Spleen (tissue), 11 donors: ENCODE results near the gene SMC6. TPM values are rescaled to one million over a fixed set of nuclear protein-coding genes. Genes with fewer than 3 reads are reported as not detected.

ENCODE experiments used
- DNase-seq: peaks from one replicate; pipeline ENCODE4 v3.0.0-alpha.2; 2020
- H3K27ac ChIP-seq, 8 donors: fragments of 200-600 bp; sonication (generic) in 7 of 8; 1 replicate in 4 of 8; 2 replicates in 4 of 8; pipeline versions ENCODE4 v1.5.0 to v1.8.0; 2016 to 2021; ENCODE audit warnings: inconsistent platforms in 4 of 8, mild to moderate bottlenecking in 4 of 8, moderate library complexity in 1 of 8
- H3K27me3 ChIP-seq, 7 donors: fragments of 200-600 bp; sonication (generic) in 6 of 7; replicated peaks in 1 of 7; 1 replicate in 4 of 7; 2 replicates in 3 of 7; pipeline versions ENCODE4 v1.5.0 to v1.8.0; 2016 to 2021; ENCODE audit warnings: inconsistent platforms in 3 of 7, mild to moderate bottlenecking in 1 of 7
- H3K36me3 ChIP-seq, 6 donors: fragments of 200-600 bp; sonication (generic) in 5 of 6; 1 replicate in 4 of 6; 2 replicates in 2 of 6; pipeline versions ENCODE4 v1.5.0 to v1.8.0; 2016 to 2021; ENCODE audit warnings: inconsistent platforms in 2 of 6
- H3K4me1 ChIP-seq, 6 donors: fragments of 200-600 bp; sonication (generic) in 5 of 6; 1 replicate in 3 of 6; 2 replicates in 3 of 6; pipeline versions ENCODE4 v1.5.0 to v1.8.0; 2016 to 2021; ENCODE audit warnings: inconsistent platforms in 3 of 6
- H3K4me3 ChIP-seq, 8 donors: fragments of 200-600 bp; sonication (generic) in 7 of 8; 1 replicate in 4 of 8; 2 replicates in 4 of 8; pipeline versions ENCODE4 v1.5.0 to v1.8.0; 2016 to 2021; ENCODE audit warnings: inconsistent platforms in 4 of 8, mild to moderate bottlenecking in 4 of 8, moderate library complexity in 2 of 8
- H3K9me3 ChIP-seq, 8 donors: fragments of 200-600 bp; sonication (generic) in 7 of 8; 1 replicate in 4 of 8; 2 replicates in 4 of 8; pipeline versions ENCODE4 v1.5.0 to v1.8.0; 2016 to 2021; ENCODE audit warnings: inconsistent platforms in 4 of 8
- POLR2A ChIP-seq, 3 donors: fragments of 450-650 bp; IDR thresholded peaks; one replicate each; pipeline ENCODE4 v1.5.1; 2017; ENCODE audit warnings: antibody characterized with exemption in 3 of 3, mild to moderate bottlenecking in 1 of 3
- POLR2AphosphoS5 ChIP-seq, 3 donors: sonication (generic); formaldehyde crosslinking; IDR thresholded peaks; one replicate each; pipeline ENCODE4 v1.5.1; 2017; ENCODE audit warnings: antibody characterized with exemption in 3 of 3
- WGBS, 5 donors: extraction: QIAGEN DNeasy Blood & Tissue Kit in 3 of 5; methylation state at CpG; one replicate each; pipeline versions ENCODE4 v1.1.5 to v1.1.7; 2013 to 2018; 5-methylcytosine and 5-hydroxymethylcytosine counted together
- intact Hi-C: fragments of 100-400 bp; cut with DNase I; formaldehyde crosslinking; loops from one replicate; pipeline ENCODE4 v1.15.0; 2023; ENCODE audit warnings: low total_unique reads
- polyA plus RNA-seq, 3 donors: library from polyadenylated mRNA; stranded (reverse); fragments of 200-250 nt; gene quantifications; one replicate each; pipeline ENCODE4 v1.2.1, GENCODE V29; 2013
- total RNA-seq, 7 donors: library from RNA; depleted of rRNA in 3 of 7; stranded (reverse); fragments of >200 nt in 3 of 7; fragmentation: NEBNext Ultra II Directional in 4 of 7; extraction: Animal tissue kit (Norgen Biotek cat#: 25700) in 4 of 7; gene quantifications; one replicate each; pipeline versions ENCODE4 v1.1.0 to v1.2.1, GENCODE V29; 2016 to 2021
- TF ChIP-seq, protein P1 (sequence below), 11 experiments: fragments of 200-600 bp in 7 of 11; fragments of 450-650 bp in 4 of 11; sonication (generic) in 4 of 11; IDR thresholded peaks in 8 of 11; conservative IDR thresholded peaks in 3 of 11; 1 replicate in 7 of 11; 2 replicates in 4 of 11; pipeline versions ENCODE4 v1.4.0 to v1.8.0; 2016 to 2021; ENCODE audit warnings: antibody characterized with exemption in 11 of 11, inconsistent platforms in 4 of 11, mild to moderate bottlenecking in 1 of 11
- donor health status: healthy with polysubstance abuse.
- donor health status: DM: no; HTN: no; CAD: no; lungs with moderate emphysema.
- donor health status: DM: no; HTN: no; CAD: no.
- donor health status: Bipolar disorder and iron deficiency.
- donor health status: healthy.
- donor health status: DM: no; HTN: no; CAD: no.
- donor health status: DM: yes; HTN: yes; CAD: no.

SMC6 gene
- total and polyA plus RNA-seq, 10 donors, result 17.6 to 44.8 (median 29.0) TPM

DNA sequence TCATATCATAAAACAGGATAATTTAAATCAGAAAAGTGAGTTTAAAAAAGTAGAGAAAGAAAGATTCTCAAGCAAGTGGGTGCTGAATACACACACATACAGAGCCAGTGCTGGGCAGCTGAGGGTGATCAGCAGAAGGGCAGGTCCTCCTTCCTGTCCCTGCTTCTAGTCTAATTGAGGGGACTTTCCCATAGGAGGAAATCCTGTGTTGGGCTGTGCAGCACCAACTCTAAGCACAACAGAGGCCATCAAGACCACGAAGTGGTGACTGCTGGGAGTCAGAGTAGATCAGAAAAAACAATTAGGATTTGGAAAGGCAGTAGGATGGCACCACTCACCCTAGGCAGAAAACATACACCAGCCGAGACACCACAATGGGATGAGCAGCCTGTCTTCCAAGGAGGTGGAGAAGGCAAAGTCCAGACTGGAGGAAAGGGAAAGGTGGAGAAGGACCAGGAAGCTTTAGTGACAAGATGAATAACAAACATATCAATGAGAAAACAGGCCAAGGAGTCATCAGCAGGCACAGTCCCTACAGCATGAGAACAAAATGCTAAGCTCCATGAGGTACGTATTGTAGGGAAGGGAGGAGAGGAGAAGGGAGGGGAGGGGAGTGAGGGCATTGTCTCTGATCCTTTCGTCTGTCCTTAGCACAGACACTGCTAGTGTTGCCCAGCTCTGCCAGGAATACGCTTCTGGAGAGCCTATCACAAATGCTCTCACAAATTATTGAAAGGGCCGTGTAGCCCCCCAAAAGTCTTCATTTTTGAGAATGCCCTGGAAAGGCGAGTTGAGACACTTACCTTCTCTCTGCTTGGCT lies 45.9 kb upstream of the SMC6 start:
- 55 to 79% (median 71%) methylated on average over 7 of the region's 7 CpGs for WGBS, 5 donors
- H3K36me3 ChIP-seq, result no peaks in the 10 kb centered on the region
- no peak overlapping the region for H3K27ac ChIP-seq
- H3K9me3 ChIP-seq, result no peaks in the 10 kb centered on the region
- peaks cover 0 to 20% (median 7%) of the 10 kb centered on the region in 6 donors for H3K4me1 ChIP-seq
- intact Hi-C loops, result no loop called here
- H3K27me3 ChIP-seq, result no peaks in the 10 kb centered on the region
- no peak for DNase-seq
- H3K4me3 ChIP-seq, result no peak overlapping the region
- TF ChIP-seq, protein P1, sequence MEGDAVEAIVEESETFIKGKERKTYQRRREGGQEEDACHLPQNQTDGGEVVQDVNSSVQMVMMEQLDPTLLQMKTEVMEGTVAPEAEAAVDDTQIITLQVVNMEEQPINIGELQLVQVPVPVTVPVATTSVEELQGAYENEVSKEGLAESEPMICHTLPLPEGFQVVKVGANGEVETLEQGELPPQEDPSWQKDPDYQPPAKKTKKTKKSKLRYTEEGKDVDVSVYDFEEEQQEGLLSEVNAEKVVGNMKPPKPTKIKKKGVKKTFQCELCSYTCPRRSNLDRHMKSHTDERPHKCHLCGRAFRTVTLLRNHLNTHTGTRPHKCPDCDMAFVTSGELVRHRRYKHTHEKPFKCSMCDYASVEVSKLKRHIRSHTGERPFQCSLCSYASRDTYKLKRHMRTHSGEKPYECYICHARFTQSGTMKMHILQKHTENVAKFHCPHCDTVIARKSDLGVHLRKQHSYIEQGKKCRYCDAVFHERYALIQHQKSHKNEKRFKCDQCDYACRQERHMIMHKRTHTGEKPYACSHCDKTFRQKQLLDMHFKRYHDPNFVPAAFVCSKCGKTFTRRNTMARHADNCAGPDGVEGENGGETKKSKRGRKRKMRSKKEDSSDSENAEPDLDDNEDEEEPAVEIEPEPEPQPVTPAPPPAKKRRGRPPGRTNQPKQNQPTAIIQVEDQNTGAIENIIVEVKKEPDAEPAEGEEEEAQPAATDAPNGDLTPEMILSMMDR (IDR thresholded peaks at IDR 0.05 in 8 of 11, conservative IDR thresholded peaks at IDR 0.05 in 3 of 11), result no peak
- TF ChIP-seq POLR2A (IDR thresholded peaks at IDR 0.05), result no peak
- TF ChIP-seq POLR2AphosphoS5 (IDR thresholded peaks at IDR 0.05), result no peak

DNA sequence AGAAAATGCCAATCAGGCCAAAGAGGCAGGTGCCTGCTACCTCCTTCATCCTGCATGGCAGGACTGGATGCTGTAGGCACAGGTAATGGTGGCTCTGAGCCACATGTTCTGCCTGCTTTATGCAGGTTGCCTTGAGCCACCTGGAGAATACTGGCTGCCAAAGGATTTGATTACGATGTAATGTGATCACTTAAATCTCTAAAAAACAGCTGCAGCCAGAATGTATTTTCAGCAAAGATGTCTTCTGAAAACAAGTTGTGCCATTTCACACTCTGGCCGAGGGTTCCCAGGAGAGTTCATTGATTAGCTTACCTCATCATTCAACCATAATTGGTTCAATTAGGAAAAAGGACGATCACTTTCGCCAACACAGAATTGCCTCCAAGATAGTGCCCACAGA lies 44.7 kb upstream of the SMC6 start:
- H3K4me3 ChIP-seq, result no peak overlapping the region
- WGBS, 5 donors, result 77 to 96% (median 91%) methylated on average over 4 of the region's 4 CpGs
- intact Hi-C loops, result no loop called here

DNA sequence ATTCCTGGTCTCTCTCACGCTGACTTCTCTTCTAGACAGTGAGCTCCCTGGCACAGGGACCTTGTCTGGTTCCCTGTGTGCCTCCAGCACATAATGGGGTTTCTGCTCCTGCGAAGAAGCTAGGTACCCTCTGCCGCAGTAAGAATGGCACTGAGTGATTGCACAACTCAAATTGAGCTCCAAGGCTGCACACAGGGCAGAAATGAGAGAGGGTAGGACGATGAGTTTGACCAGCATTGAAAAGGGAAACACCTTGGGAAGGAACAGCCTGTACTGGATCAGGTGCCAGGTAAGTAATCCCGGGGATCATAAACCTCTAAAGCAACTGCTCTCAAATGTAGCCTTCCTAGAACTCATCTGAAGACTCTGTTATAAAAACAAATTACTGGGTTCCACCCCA lies 41.7 kb upstream of the SMC6 start:
- intact Hi-C loops, result no loop called here
- Histone ChIP-seq H3K27me3 (no peaks in the 10 kb centered on the region), H3K4me1 (peaks cover 0 to 5% (median 0%) of the 10 kb centered on the region in 6 donors), H3K27ac (no peak overlapping the region), H3K4me3 (no peak overlapping the region), H3K9me3 (no peaks in the 10 kb centered on the region), H3K36me3 (no peaks in the 10 kb centered on the region)
- TF ChIP-seq POLR2A (IDR thresholded peaks at IDR 0.05) (no peak), POLR2AphosphoS5 (IDR thresholded peaks at IDR 0.05) (no peak)
- DNase-seq, result no peak
- 77 to 90% (median 82%) methylated on average over 5 of the region's 5 CpGs for WGBS, 5 donors

More for the DNA sequence above, 44.7 kb upstream of the SMC6 start:
- Histone ChIP-seq H3K4me1 (peaks cover 0 to 8% (median 2%) of the 10 kb centered on the region in 6 donors), H3K36me3 (no peaks in the 10 kb centered on the region), H3K27ac (no peak overlapping the region), H3K9me3 (no peaks in the 10 kb centered on the region), H3K27me3 (no peaks in the 10 kb centered on the region)
- TF ChIP-seq, protein P1 (IDR thresholded peaks at IDR 0.05 in 8 of 11, conservative IDR thresholded peaks at IDR 0.05 in 3 of 11), result no peak
- TF ChIP-seq POLR2A (IDR thresholded peaks at IDR 0.05) (no peak), POLR2AphosphoS5 (IDR thresholded peaks at IDR 0.05) (no peak)
- no peak for DNase-seq

DNA sequence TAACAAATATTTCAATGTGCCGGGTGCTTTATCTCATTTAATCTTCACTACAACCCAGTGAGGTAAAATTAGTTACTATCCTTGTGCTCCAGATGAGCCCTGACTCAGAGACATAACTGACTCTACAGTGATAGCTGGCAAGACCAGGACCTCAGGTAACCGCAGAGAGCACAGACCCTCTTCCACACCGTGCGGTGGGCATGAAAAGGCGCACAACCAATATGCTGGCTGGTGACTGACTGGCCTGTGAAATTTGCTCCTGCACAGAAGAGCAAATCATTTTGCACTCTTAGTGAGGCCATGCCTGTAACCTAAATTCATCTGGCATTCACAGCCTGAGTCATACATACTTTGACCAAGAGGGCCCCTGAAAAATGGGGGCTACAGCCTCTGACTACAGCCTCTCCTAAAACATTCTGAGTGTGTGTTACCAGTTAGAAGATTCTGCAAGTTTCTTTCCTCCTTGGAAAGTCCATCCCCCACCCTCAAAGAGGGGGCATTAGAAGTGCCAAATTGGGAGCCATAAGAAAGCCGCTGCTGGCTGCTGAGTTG lies 40.3 kb upstream of the SMC6 start:
- WGBS, 5 donors, result 75 to 87% (median 81%) methylated on average over 6 of the region's 6 CpGs
- intact Hi-C loops, result no loop called here
- DNase-seq, result no peak
- Histone ChIP-seq H3K27me3 (no peaks in the 10 kb centered on the region), H3K27ac (no peak overlapping the region), H3K9me3 (no peaks in the 10 kb centered on the region), H3K4me3 (no peak overlapping the region), H3K4me1 (no peaks in the 10 kb centered on the region), H3K36me3 (no peaks in the 10 kb centered on the region)
- TF ChIP-seq POLR2AphosphoS5 (IDR thresholded peaks at IDR 0.05), result no peak
- TF ChIP-seq, protein P1 (IDR thresholded peaks at IDR 0.05 in 8 of 11, conservative IDR thresholded peaks at IDR 0.05 in 3 of 11), result no peak
- no peak for TF ChIP-seq POLR2A (IDR thresholded peaks at IDR 0.05)
